Measurements from ENCODE around the gene MSRB1.
"Not testable (repeated sequence)": the region's sequence is repeated elsewhere in the genome, so short reads cannot be mapped to it uniquely, and the experiment has no call there.

The MSRB1 gene

DNA sequence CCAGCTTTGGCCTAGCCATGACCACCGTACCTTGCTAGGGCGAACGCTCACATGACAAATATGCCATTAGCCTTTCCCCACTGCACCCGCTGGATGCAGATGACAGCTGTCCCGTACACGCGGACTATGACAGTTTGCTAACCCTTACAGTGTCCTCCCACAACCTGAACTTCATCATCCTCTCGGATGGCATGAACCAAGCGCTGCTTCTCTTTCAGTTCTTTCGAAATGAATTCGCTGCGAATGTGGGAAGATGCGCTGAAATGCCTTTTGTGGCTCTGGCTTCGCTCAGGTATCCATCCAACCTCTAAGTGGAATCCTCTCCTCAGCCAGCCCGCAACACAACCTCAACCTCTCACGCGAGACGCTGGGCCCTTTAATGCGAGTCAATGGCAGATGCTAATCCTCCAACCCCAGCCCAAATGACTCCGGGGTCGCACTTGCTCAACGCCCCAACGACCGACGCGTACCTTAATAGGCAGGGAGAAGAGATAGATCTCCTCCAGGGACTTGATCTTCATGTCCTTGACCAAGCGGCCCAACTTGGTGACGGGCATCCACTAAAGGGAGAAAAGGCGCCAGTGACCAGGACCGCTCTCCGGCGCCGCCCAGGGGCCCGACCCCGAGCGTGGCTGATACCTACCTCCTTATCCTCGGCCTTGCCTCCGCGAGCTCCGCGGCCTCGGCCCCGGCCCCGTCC, 21.0 kb upstream of the MSRB1 start:
- TF ChIP-seq JUND (IDR thresholded peaks at IDR 0.05; ENCODE audit: low read depth) = no peak
- in situ Hi-C loops (cut with HindIII; ENCODE audit: low pct_unique_long_range_greater_than_20kb, low sequenced_read_pairs) = no loop called here
- peak in 1 of 2 experiments; percentile 32 for DNase-seq (ENCODE audit: low read depth in 1 of 2, low spot score in 1 of 2)

DNA sequence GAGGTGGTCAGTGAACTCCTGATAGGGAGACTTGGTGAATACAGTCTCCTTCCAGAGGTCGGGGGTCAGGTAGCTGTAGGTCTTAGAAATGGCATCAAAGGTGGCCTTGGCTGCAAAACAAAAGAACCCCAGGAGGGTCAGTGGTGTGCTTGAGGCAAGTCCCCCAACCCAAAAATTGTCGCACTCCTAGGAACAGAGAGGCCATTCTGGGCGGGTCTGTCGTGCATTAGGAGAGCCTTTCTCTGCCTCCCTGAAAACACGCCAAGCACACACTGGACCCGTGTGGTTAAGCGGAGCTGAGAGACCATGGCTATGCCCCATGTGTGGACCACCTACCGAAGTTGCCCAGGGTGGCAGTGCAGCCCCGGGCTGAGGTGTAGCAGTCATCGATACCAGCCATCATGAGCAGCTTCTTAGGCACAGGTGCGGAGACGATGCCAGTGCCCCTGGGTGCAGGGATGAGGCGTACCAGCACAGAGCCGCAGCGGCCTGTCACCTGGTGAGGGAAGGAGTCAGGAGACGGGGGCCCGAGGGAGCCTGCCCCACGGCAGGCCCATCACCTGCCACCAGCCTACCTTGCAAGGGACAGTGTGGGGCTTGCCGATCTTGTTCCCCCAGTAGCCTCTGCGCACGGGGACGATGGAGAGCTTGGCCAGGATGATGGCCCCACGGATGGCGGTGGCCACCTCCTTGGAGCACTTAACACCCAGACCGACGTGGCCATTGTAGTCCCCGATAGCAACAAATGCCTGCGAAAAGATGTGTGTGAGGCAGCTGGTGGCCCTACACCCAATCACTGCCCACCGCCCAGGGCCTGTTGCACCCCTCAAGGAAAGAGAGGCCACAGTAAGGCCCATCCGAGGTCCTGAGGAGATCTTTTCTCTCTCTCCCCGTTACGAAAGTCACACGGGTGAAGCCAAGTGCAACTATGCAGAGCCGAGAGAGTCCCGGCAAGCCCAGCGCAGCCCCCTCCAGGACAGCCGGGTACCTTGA, 19.5 kb upstream of the MSRB1 start:
- DNase-seq (ENCODE audit: low read depth in 1 of 2, low spot score in 1 of 2); in situ Hi-C loops (cut with HindIII; ENCODE audit: low pct_unique_long_range_greater_than_20kb, low sequenced_read_pairs): not testable (repeated sequence)

DNA sequence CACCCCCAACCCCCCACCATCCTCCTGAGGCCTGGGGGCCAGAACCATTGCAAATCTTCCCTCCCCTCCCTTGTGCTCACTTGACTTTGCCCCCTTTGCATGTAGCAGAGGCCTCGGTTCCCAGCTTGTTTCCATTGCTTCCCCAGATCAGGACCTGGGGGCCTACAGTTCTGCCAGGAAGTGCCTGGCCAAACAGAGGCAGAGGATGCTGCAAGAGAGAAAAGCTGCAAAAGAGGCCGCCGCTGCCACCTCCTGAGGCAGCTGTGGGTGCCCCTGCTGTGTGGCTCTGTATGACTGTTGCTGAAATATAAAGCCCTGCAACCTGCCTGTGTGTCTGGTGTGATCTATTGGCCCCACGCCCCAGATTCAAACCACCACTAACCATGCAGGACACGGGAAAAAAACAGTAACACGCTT, 18.7 kb upstream of the MSRB1 start:
- no peak for DNase-seq (ENCODE audit: low read depth in 1 of 2, low spot score in 1 of 2)
- no peak for TF ChIP-seq JUND (IDR thresholded peaks at IDR 0.05; ENCODE audit: low read depth)
- in situ Hi-C loops (cut with HindIII; ENCODE audit: low pct_unique_long_range_greater_than_20kb, low sequenced_read_pairs) = no loop called here

DNA sequence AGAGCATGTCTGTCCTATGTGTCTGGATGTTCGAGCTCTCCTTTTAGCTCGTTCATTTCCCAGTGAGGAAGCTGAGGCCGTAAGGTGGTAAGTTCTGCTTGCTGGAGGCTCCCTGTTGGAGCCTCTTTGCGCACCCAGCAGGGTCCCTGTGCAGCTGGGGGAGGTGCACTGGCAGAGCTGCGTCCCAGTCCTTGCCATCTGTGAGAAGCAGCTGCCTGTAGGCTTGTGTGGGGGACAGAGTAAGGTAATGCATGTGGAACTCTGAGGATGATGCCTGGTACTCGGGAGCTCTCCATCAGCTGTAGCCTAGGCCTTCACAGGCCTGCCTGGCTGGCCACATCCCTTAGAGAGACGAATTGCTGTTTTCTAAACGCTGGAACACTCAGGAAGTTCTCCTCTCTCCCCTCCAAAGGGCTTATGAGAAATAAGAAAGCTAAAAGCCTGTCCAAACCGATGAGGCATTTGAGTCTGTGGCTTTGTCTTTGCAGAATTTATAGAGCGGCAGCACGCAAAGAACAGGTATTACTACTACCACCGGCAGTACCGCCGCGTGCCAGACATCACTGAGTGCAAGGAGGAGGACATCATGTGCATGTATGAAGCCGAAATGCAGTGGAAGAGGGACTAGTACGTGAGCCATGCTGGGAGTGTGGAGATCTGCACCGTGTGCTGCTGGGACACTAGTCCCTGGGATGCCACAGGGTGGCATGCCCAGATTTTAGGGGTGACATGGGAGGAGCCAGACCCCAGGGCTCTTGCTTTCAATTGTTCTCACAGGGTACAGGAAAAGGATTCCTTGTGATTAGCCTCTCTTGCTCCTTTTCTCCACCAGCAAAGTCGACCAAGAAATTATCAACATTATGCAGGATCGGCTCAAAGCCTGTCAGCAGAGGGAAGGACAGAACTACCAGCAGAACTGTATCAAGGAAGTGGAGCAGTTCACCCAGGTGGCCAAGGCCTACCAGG, 17.9 kb upstream of the MSRB1 start:
- peak in 1 of 2 experiments; percentile 77 for DNase-seq (ENCODE audit: low read depth in 1 of 2, low spot score in 1 of 2)
- in situ Hi-C loops (cut with HindIII; ENCODE audit: low pct_unique_long_range_greater_than_20kb, low sequenced_read_pairs) = no loop called here
- TF ChIP-seq JUND (IDR thresholded peaks at IDR 0.05; ENCODE audit: low read depth) = no peak

DNA sequence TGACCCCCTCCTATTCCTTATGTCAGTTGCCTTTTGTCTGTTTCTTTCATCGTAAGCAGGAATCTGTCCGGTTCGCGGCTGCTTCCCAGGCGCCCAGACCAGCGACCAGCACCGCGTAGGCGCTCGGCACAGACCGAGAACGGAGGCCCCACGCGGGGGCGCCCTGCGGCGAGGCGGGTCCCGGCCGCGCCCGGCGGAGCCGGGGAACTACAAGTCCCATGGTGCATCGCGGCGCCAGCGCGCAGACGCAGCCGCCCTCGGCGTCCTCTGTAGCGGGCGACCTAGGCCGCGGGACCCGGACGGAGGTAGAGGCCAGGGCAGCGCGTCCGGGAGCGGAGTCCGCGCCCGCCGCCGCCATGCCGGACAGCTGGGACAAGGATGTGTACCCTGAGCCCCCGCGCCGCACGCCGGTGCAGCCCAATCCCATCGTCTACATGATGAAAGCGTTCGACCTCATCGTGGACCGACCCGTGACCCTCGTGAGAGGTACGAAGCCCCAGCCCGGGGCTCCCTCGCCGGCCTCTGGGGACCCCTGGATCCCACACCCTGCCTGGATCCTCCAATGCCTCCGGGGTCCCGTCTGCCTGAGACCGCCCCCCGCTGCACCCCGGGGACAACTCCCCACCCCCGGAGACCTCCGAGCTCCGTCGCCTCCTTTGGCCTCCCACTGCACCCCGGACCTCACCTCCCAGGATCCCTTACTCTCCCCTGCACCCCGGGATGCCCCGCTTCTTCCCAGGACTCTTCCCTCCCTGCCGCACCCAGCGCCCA, 16.5 kb upstream of the MSRB1 start, which contains the start of gene NDUFB10:
TSS of gene NDUFB10 (plus strand) at position 270 of the 771 bp plus-strand sequence. CDS start at position 357, 87 bp downstream.
- no peak for TF ChIP-seq JUND (IDR thresholded peaks at IDR 0.05; ENCODE audit: low read depth)
- DNase-seq (ENCODE audit: low read depth in 1 of 2, low spot score in 1 of 2) = peak; percentile 74 to 94
- in situ Hi-C loops (cut with HindIII; ENCODE audit: low pct_unique_long_range_greater_than_20kb, low sequenced_read_pairs) = no loop called here

DNA sequence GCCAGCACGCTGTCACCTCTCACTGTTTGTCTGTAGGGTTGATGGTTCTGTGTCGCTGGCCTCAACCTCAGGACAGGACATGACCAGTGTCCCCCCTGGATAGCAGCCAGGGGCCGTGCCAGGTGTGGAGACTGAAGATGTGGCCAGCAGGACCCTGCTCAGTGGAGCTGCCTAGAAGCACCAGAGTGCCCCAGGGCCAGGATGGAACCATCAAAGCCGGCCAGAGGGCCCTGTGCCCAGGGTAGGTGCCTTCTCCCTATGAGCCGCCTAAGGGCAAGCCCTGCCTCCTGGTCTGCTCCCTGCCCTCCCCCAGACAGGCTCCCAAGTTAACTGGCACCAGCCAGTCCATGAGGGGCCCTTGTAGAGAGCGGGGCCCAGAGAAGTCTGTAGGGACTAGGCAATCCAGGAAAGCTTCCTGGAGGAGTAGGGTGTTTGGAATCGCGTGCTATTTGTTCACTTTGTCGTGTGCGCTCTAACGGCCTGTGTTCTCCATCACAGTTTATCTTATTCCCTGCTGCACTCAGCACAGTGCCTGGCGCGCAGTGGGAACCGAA, 15.8 kb upstream of the MSRB1 start:
- no peak for DNase-seq (ENCODE audit: low read depth in 1 of 2, low spot score in 1 of 2)
- no peak for TF ChIP-seq JUND (IDR thresholded peaks at IDR 0.05; ENCODE audit: low read depth)
- in situ Hi-C loops (cut with HindIII; ENCODE audit: low pct_unique_long_range_greater_than_20kb, low sequenced_read_pairs) = no loop called here

DNA sequence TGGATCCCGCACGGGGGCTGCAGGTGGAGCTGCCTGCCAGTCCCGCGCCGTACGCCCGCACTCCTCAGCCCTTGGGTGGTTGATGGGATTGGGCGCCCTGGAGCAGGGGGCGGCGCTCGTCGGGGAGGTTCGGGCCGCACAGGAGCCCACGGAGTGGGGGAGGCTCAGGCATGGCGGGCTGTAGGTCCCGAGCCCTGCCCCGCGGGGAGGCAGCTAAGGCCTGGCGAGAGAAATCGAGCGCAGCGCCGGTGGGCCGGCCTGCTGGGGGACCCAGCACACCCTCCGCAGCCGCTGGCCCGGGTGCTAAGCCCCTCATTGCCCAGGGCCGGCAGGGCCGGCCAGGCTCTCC, 15.1 kb upstream of the MSRB1 start:
- in situ Hi-C loops (cut with HindIII; ENCODE audit: low pct_unique_long_range_greater_than_20kb, low sequenced_read_pairs); DNase-seq (ENCODE audit: low read depth in 1 of 2, low spot score in 1 of 2): not testable (repeated sequence)

DNA sequence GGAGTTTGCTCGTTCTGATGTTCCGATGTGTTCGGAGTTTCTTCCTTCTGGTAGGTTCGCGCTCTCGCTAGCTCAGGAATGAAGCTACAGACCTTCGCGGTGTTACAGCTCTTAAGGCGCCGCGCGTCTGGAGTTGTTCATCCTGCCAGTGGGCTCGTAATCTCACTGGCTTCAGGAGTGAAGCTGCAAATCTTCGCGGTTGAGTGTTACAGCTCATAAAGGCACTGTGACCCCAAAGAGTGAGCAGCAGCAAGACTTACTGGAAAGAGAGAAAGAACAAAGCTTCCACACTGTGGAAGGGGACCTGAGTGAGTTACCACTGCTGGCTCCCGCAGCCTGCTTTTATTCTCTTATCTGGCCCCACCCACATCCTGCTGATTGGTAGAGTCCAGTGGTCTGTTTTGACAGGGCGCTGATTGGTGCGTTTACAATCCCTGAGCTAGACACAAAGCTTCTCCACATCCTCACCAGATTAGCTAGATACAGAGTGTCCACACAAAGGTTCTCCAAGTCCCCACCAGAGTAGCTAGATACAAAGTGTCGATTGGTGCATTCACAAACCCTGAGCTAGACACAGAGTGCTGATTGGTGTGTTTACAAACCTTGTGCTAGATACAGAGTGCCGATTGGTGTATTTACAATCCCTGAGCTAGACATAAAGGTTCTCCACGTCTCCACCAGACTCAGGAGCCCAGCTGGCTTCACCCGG, 14.6 kb upstream of the MSRB1 start:
- DNase-seq (ENCODE audit: low read depth in 1 of 2, low spot score in 1 of 2); in situ Hi-C loops (cut with HindIII; ENCODE audit: low pct_unique_long_range_greater_than_20kb, low sequenced_read_pairs): not testable (repeated sequence)

DNA sequence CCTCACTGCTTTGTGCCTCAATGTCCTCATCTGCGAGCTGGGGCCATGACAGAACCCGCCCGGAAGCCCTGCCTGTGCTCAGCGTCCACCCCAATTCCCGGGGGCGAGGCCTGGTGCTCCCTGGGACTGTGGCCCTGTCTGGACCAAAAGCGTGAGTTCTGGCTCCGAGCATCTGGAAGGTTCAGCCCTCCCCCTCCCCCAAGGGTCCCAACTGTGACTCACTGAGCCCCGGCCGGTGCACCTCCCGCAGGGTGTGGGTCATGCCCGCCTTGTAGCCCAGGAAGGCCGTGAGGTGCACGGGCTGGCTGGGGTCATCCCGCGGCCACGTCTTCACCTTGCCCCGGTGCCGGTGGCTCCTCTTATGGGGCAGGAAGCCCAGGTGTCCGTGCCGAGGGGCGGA, 10.7 kb upstream of the MSRB1 start:
- no peak for DNase-seq (ENCODE audit: low read depth in 1 of 2, low spot score in 1 of 2)
- in situ Hi-C loops (cut with HindIII; ENCODE audit: low pct_unique_long_range_greater_than_20kb, low sequenced_read_pairs) = no loop called here
- no peak for TF ChIP-seq JUND (IDR thresholded peaks at IDR 0.05; ENCODE audit: low read depth)

DNA sequence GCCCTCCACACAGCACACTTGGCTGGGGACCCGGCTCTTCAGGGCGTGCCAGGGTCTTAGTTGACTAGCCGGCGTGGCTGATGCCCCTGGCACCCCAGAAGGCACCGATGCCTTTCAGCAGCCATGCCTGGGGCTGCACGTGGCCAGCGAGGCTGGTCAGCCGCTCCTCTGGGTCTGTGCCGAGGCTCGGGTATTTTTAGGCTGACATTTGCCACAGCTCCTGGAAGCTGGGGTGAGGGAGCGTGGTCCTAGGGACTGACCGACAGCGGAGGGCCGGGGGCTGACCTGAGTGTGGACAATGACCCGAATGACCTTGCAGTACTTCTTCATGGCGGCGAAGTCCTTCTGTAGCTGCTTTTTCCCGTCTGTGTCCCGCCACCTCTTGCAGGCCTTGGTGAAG, 7.6 kb upstream of the MSRB1 start:
- no peak for DNase-seq (ENCODE audit: low read depth in 1 of 2, low spot score in 1 of 2)
- TF ChIP-seq JUND (IDR thresholded peaks at IDR 0.05; ENCODE audit: low read depth) = no peak
- in situ Hi-C loops (cut with HindIII; ENCODE audit: low pct_unique_long_range_greater_than_20kb, low sequenced_read_pairs) = no loop called here

DNA sequence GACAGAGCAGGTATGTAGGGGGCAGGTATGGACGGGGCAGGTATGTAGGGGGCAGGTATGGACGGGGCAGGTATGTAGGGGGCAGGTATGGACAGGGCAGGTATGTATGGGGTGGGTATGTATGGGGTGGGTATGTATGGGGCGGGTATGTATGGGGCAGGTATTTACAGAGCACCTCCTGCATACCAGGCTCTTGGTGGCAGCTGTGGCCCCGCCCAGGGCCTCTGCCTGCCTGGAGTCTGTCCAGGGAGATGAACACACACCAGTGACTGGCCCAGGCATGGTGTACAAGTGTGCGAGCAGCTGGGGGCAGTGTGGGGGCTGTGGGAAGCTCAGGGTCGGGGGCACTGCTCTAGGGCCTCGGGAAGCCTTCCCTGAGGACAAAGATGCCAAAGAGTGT, 7.0 kb upstream of the MSRB1 start:
- in situ Hi-C loops (cut with HindIII; ENCODE audit: low pct_unique_long_range_greater_than_20kb, low sequenced_read_pairs) = no loop called here
- no peak for DNase-seq (ENCODE audit: low read depth in 1 of 2, low spot score in 1 of 2)
- no peak for TF ChIP-seq JUND (IDR thresholded peaks at IDR 0.05; ENCODE audit: low read depth)

Data from T47D (cell line).